GM12801 (cell line): ENCODE results near the gene KDM6B.
A peak's percentile ranks its signal among the peaks of the same experiment; 100 is the strongest.

Experiments used
- TF ChIP-seq, protein P1 (sequence below): IDR thresholded peaks from one replicate; pipeline ENCODE4 v1.5.1; 2011; ENCODE audit warnings: control low read depth; ENCODE audit not compliant: insufficient read length; ENCODE audit errors: extremely low read depth

KDM6B gene

DNA sequence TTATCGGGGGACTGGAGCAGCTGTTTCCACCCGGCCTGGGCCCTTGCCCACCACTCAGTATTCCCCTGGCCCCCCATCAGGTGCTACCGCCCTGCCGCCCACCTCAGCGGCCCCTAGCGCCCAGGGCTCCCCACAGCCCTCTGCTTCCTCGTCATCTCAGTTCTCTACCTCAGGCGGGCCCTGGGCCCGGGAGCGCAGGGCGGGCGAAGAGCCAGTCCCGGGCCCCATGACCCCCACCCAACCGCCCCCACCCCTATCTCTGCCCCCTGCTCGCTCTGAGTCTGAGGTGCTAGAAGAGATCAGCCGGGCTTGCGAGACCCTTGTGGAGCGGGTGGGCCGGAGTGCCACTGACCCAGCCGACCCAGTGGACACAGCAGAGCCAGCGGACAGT lies 14.7 kb downstream of the KDM6B start:
- TF ChIP-seq, protein P1, sequence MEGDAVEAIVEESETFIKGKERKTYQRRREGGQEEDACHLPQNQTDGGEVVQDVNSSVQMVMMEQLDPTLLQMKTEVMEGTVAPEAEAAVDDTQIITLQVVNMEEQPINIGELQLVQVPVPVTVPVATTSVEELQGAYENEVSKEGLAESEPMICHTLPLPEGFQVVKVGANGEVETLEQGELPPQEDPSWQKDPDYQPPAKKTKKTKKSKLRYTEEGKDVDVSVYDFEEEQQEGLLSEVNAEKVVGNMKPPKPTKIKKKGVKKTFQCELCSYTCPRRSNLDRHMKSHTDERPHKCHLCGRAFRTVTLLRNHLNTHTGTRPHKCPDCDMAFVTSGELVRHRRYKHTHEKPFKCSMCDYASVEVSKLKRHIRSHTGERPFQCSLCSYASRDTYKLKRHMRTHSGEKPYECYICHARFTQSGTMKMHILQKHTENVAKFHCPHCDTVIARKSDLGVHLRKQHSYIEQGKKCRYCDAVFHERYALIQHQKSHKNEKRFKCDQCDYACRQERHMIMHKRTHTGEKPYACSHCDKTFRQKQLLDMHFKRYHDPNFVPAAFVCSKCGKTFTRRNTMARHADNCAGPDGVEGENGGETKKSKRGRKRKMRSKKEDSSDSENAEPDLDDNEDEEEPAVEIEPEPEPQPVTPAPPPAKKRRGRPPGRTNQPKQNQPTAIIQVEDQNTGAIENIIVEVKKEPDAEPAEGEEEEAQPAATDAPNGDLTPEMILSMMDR = no peak

DNA sequence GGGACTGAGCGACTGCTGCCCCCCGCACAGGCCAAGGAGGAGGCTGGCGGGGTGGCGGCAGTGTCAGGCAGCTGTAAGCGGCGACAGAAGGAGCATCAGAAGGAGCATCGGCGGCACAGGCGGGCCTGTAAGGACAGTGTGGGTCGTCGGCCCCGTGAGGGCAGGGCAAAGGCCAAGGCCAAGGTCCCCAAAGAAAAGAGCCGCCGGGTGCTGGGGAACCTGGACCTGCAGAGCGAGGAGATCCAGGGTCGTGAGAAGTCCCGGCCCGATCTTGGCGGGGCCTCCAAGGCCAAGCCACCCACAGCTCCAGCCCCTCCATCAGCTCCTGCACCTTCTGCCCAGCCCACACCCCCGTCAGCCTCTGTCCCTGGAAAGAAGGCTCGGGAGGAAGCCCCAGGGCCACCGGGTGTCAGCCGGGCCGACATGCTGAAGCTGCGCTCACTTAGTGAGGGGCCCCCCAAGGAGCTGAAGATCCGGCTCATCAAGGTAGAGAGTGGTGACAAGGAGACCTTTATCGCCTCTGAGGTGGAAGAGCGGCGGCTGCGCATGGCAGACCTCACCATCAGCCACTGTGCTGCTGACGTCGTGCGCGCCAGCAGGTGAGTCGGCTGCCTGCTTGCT lies 15.2 kb downstream of the KDM6B start:
- TF ChIP-seq, protein P1 = no peak

DNA sequence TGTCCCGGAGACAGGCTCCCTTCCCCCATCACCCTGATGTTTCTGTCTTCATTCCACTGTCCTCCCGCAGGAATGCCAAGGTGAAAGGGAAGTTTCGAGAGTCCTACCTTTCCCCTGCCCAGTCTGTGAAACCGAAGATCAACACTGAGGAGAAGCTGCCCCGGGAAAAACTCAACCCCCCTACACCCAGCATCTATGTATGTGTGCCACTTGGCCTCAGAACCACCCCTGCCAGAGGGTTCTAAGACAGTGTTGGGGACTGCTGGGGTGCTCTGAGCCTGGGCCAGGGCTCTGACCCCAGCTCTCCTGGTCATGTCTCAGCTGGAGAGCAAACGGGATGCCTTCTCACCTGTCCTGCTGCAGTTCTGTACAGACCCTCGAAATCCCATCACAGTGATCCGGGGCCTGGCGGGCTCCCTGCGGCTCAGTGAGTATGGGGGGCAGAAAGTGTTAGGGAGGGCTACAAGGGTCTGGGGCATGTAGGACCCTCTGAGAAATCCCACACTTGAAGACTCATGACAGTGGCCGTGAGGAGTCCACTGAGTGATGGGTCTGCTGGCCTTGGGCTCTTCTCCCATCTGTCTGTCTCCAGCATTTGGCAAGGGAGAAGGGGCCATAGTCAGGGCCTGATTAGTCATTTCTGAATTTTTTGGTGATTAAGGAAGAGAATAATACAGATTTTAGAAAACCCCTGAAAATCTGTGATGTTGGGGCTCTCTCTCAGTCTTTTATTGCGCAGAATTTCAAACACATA lies 15.9 kb downstream of the KDM6B start:
- TF ChIP-seq, protein P1 = no peak

DNA sequence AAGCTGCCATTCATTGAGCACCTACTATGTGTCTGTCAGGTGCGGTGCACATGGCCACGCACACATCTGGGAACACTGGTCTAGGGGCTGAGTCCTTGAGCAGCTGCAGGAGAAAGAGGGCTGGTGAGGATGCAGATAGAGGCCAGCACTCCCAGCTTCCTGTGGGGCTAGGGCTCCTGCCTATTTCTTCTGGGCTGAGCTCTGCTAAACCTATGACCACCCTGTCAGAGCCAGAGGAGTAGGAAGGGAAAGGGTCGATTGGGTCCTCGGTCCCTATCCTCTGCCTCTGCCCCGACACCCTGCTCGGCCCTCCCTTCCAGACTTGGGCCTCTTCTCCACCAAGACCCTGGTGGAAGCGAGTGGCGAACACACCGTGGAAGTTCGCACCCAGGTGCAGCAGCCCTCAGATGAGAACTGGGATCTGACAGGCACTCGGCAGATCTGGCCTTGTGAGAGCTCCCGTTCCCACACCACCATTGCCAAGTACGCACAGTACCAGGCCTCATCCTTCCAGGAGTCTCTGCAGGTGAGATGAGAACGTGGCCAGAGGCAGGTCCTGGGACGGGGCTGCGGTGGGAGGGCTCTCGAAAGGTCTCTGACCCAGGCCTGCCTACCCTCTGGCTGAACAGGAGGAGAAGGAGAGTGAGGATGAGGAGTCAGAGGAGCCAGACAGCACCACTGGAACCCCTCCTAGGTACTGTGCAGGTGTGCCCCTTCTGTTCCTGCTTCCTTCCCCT lies 16.9 kb downstream of the KDM6B start:
- TF ChIP-seq, protein P1 = no peak

DNA sequence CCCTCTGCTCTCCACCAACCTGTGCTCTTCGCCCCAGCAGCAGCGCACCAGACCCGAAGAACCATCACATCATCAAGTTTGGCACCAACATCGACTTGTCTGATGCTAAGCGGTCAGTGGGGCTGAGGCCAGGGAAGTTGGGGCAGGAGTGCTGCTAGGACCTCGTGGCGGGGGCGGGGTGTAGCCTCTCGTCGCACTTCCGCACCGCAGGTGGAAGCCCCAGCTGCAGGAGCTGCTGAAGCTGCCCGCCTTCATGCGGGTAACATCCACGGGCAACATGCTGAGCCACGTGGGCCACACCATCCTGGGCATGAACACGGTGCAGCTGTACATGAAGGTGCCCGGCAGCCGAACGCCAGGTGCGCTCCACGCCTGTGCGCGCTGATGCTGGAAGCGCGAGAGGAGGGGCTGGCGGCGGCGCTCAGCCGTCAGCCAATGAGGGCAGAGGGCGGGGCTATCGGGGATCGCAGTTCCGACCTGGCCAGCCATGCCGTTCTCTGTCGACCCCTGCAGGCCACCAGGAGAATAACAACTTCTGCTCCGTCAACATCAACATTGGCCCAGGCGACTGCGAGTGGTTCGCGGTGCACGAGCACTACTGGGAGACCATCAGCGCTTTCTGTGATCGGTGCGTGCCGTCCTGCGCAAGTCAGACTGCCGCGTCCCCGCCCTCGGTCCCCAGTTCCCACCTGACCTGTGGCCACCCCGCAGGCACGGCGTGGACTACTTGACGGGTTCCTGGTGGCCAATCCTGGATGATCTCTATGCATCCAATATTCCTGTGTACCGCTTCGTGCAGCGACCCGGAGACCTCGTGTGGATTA lies 17.6 kb downstream of the KDM6B start:
- TF ChIP-seq, protein P1 = peak; percentile 13

DNA sequence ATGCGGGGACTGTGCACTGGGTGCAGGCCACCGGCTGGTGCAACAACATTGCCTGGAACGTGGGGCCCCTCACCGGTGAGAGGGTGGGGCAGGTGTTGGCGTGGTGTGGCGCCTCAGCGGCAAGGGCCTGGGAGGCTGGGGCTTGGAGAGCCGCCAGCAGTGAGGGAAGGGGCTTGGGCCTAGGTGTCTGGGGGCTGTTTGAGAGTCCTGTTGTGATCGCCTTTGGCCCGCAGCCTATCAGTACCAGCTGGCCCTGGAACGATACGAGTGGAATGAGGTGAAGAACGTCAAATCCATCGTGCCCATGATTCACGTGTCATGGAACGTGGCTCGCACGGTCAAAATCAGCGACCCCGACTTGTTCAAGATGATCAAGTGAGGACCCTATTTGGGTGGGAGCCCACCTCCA lies 18.2 kb downstream of the KDM6B start:
- TF ChIP-seq, protein P1 = no peak
